A549 treated with AZD9567 at 1 μM for 4 hours (cell line): ENCODE measurements around the gene PAQR3. TPM values are rescaled to one million over a fixed set of nuclear protein-coding genes. Genes with fewer than 3 reads are reported as not detected.

Experiments used
- total RNA-seq: library from RNA; stranded (reverse); fragments of 200-300 nt; extraction: Qiagen RNA extraction; gene quantifications from 5 replicates; pipeline ENCODE4 v1.2.3, GENCODE V29; 2022; ENCODE audit not compliant: insufficient read depth

PAQR3 gene, protein sequence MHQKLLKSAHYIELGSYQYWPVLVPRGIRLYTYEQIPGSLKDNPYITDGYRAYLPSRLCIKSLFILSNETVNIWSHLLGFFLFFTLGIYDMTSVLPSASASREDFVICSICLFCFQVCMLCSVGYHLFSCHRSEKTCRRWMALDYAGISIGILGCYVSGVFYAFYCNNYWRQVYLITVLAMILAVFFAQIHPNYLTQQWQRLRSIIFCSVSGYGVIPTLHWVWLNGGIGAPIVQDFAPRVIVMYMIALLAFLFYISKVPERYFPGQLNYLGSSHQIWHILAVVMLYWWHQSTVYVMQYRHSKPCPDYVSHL
- 7.1 to 11.0 TPM (median 9.2 TPM) in 5 replicates for total RNA-seq

DNA sequence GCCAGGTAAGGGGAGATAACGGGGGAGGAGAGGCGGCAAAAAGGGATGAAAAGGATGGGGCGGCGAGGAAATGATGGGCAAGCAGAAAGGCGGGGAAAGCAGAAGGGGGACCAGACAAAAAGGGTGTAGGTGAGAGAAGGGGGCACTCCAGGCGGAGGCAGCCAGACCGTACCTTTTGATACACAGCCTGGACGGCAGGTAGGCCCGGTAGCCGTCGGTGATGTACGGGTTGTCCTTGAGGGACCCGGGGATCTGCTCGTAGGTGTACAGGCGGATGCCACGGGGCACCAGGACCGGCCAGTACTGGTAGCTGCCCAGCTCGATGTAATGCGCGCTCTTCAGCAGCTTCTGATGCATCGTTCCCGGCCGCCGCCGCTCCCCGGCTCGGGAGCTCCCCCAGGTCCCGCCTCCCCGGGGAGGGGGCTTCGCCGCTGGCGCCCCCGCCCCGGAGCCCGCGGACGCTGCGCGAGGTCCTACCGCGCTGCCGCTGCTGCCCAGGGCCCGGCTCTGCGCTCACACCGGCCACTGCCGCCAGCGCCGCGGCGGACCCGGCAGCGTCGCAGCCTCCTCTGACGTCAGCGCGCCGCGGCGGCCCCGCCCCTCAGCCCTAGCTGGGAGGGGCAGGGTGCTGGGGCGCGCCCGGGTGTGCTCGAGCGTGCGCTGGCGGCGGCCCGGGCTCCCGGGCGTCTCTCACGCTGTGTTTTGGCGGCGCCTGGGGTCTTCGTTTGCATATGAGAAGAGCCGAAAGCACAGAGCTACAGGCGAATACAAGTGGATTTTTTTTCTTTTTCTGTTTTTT is at the start of gene PAQR3:
Gene PAQR3, minus strand, starts transcription at position 571 of the 799 bp plus-strand sequence. Its CDS starts 214 bp downstream, at position 357.

Other genes with a start within 250 kb of the PAQR3 start
- 9.6 to 12.3 TPM (median 11.2 TPM) in 5 replicates for gene BMP2K, start 163.1 kb downstream of the PAQR3 start, total RNA-seq